8988T (cell line): Measurements from ENCODE around the gene CENPH.
"Not testable (repeated sequence)": the region's sequence is repeated elsewhere in the genome, so short reads cannot be mapped to it uniquely, and the experiment has no call there.

Experiments used
- DNase-seq: peaks from one replicate; pipeline ENCODE4 v3.0.0; 2011

Gene CENPH

DNA sequence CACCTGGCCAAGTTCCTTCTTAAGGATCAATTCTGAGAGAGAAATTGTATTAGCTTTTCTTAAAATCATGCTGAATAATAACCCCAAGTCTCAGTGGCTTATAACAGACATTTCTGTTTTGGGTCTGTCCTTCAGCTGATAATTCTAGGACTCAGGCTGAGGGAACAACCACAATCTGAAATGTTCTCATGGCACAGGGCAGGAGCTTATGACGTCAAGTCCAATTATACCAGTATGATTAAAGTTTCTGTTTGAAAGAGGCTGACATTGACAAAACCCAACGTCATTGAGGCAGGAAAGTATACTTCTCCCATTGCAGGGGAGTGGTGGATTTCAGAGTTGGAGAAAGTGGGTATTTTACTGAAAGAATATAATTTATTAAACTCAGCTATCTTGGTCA, 21.8 kb downstream of the CENPH start:
- DNase-seq: no peak

DNA sequence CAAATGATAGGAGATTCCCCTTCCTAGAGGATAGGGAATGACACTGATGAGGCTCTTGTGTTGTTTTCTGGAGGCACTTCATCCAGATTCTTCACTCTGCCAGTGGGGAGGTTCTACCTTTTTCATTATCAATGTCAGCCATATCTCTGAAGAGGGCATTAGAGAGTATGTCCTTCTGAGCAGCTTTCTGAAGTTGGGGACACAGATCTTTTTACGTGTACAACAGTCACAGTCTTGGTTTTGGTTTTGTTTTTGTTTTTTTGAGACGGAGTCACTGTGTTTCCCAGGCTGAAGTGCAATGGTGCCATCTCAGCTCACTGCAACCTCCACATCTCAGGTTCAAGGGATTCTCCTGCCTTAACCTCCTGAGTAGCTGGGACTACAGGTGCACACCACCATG, 22.6 kb downstream of the CENPH start:
- DNase-seq: no peak

DNA sequence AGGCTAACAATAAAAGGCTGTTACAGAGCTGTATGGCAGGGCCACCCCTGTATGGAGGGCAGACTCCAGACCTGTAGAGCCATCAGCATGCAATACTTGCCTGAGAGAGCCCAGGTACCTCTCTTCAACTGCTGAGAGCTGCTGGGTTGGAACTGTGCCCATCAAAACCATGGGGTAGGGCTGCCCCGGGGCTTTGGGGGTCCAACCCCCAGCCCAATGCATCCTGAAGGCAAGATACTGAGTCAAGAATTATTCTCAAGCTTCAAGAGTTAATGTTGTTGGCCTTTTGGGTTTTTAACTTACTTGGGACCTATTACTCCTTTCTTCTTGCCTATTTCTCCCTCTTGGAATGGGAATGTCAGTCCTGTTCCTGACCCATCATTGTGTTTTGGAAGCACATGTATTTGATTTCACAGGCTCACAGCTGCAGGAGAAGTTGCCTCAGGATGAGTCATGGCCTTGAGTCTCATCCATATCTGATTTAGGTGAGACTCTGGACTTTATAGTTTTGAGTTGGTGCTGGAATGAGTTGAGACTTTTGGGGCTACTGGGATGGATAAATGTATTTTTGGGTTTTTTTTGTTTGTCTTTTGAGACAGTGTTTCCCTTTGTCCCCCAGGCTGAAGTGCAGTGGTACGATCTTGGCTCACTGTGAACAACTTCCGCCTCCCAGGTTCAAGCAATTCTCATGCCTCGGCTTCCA, 24.3 kb downstream of the CENPH start:
- DNase-seq: no peak

DNA sequence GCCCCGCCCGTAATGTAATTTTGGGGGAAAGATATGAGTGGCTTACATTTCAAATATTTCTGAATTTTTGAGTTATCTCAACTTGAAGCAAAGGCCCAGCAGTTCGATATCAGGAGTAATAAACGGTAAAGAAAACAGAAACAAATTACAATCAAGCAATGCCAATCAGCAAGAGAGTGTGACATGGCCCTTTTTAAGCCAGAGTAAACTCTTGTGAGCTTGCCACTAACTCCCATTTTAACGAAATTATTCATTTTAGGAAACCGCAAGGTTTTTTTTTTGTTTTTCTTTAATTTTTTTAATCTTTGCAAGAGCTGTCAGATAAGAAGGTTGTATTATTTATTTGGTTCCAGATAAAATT, 27.7 kb downstream of the CENPH start:
- no peak for DNase-seq

DNA sequence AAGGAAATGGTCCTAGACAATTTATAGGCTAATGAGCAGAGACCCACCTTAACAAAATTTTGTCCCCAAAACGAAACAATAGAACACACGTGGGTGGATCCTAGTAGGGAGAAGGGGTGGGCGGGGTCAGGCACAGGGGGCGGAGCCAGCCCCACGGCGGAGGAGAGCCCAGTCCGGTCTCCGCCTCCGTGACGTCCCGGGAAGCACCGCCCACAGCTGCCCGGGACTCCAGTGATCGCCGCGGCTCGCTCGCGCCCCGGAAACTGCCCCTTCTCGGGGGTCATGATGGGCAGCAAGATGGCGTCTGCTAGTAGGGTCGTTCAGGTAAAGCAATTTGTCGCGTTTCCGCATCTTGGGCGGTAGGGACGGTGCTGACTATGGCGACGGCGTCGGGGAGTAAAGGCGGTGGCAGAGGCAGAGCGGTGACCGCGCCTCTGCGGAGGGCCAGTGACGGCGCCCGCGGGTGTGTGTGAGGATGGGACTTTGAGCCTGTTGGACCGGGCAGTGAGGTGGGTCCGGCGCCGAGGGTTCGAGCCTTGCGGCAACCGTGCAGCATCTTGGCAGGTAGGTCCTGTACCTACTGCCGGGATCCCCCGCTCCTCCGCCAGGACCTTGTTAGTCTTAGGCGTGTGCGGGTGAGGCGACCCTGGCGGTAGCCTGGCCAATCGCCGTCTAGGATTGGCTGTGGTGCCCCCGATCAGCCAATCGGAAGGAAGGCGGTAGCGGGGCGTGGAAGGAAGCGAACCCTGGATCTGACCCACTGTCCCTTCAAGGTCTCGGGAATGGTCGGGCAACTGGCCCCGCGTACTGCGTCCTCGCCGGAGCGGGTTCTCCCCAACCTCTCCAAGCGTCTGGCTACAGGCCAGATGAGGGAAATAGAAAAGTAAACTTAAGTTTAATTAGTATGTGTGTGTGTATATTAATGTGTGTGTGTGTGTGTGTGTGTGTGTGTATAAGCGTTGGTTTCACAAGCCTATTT, 28.5 kb downstream of the CENPH start:
- DNase-seq: peak; percentile 78

DNA sequence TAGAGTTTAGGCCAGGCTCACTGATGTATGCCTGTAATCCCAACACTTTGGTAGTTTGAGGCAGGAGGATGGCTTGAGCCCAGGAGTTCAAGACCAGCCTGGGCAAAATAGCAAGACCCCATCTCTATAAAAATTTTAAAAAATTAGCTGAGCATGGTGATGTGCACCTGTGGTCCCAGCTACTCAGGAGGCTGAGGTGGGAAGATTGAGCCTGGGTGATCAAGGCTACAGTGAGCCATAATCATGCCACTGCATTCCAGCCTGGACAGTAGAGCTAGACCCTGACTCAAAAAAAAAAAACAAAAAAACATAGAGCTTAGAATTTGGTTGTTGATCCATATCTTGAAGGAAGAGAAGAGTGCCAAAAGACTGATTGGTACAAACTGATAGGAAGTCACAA, 30.6 kb downstream of the CENPH start:
- DNase-seq: no peak

DNA sequence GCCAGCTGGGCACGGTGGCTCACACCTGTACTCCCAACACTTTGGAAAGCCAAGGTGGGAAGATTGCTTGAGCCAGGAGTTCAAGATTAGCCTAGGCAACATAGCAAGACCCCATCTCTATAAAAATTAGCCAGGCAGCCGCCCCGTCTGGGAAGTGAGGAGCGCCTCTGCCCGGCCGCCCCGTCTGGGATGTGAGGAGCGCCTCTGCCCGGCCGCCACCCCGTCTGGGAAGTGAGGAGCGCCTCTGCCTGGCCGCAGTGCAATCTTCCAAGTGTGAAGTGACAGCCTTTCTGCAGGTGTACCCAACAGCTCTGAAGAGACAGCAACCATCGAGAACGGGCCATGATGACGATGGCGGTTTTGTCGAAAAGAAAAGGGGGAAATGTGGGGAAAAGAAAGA, 31.0 kb downstream of the CENPH start:
- not testable (repeated sequence) for DNase-seq

DNA sequence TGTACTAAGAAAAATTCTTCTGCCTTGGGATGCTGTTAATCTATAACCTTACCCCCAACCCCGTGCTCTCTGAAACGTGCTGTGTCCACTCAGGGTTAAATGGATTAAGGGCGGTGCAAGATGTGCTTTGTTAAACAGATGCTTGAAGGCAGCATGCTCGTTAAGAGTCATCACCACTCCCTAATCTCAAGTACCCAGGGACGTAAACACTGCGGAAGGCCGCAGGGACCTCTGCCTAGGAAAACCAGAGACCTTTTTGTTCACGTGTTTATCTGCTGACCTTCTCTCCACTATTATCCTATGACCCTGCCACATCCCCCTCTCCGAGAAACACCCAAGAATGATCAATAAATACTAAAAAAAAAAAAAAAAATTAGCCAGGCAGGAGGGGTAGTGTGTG, 31.4 kb downstream of the CENPH start:
- not testable (repeated sequence) for DNase-seq

DNA sequence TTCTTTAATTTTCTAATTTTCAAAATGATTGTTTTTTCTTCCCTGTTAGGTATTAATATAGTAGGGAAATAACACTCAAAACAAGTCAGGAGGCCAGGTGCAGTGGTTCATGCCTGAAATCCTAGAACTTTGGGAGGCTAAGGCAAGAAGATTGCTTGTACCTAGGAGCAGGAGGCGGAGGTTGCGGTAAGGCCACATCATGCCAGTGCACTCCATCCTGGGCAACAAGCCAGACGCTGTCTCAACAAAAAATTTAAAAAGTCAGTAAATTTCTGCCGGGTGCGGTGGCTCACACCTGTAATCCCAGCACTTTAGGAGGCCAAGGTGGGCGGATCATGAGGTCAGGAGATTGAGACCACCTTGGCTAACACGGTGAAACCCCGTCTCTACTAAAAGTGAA, 35.1 kb downstream of the CENPH start:
- DNase-seq: no peak

DNA sequence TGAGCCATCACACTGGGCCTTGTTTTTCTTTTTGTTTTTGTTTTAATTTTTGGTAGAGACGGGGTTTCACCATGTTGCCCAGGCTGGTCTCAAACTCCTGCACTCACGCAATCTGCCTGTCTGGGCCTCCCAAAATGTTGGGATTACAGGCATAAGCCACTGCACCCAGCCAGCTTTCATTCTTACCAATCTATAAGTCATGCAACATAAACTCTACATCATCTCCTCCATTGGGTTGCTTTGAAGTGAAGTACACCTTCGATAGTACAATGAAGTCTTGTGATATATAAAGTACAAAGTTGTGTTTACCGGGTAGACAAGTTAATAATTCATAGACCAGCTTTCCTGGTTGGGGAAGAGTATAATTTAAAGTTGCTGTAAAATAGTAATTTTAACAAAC, 36.5 kb downstream of the CENPH start:
- DNase-seq: no peak

DNA sequence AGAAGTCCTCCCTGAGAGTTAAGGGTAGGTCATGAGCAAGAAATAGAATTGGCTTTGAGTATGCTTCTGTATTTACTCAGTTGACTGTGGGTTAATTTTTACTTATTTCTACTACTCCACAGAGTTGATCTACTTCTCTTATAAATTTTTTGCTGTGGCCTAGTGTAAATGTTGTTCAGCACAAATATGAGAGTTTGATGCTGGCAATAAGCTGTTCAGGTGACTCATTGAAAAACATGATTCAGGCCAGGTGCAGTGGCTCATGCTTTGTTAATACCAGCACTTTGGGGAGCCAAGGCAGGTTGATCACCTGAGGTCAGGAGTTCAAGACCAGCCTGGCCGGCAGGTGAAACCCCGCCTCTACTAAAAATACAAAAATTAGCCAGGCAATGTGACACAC, 40.8 kb downstream of the CENPH start:
- no peak for DNase-seq

DNA sequence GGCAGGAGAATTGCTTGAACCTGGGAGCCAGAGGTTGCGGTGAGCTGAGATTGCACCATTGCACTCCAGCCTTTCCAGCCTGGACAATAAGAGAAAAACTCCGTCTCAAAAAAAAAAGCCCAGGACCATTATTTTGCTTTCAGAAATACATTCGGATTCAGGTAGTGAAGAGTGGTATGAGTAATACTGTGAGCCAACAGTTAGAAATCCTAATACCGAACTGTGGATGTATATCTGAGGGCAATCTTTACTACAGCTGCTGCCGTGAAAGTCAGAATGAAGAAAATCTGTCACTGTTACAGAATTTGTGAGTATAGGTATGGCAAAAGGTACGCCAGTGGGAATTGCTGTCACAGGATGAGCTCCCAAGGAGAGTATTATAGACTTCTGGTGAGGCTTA, 41.9 kb downstream of the CENPH start:
- DNase-seq: no peak

DNA sequence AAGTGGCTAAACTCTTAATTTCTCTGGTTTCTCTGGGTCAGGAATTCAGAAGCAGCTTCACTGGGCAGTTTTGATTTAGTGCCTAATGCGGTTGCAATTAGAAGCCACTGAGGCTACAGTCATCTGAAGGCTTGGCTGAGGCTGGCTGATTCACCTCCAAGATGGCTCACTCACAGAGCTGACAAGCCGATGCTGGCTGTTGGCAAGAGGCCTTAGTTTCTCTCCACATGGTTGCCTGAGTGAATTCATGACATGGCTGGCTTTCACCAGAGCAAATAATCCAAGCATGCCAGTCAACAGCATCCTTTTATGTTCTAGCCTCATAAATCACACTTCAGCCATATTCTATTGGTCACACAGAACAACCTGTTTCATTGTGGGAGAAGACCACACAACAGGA, 42.5 kb downstream of the CENPH start:
- no peak for DNase-seq

DNA sequence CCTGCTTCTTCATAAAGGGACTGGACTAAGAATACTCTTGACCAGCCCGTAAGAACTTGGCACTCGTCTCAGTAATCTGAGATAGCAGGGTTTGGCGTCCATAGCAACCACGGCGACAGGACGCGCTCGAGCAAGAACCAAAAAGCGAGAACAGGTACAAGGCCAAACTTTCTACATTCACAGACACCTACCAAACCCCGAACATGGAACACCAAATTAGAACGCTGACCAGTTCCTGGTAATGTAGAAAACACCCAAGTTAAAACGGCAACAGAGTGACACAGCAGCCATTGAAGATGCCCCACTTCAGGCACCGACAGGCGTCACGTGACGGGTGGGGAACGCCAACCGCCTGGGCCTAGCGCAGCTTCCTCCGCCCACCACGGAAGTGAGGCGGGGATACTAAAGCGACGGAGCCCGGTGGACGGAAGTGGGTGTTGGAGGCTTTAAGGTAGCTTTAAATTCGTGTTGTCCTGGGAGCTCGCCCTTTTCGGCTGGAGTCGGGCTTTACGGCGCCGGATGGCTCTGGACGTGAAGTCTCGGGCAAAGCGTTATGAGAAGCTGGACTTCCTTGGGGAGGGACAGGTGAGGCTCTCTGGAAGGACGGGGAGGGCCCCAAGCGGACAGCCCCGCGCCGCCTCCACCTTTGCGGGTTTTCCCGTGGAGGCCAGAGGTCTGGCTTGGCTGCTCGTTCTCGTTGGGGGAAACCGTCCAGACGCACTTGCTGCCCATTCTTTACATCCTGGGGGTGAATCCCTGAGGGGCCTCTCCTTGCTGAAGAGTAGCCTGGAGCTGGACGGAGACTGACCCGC, 45.3 kb downstream of the CENPH start, which contains the start of gene CDK7:
Gene CDK7 (plus strand): TSS at position 430 of the 812 bp plus-strand sequence. CDS start 90 bp downstream, at position 520.
- DNase-seq: peak; percentile 77

DNA sequence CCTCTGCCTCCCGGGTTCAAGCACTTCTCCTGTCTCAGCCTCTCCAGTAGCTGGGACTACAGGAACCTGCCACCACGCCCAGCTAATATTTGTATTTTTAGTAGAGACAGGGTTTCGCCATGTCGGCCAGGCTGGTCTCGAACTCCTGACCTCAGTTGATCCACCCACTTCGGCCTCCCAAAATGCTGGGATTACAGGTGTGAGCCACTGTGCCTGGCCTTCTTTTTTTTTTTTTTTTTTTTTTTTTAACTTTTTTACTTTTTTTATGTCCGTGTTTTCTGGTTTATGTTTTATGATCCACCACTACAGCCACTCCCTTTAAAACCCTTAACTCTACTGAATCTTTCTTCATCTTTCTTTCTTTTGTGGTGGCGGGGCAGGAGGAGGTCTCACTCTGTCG, 47.4 kb downstream of the CENPH start:
- DNase-seq: not testable (repeated sequence)

DNA sequence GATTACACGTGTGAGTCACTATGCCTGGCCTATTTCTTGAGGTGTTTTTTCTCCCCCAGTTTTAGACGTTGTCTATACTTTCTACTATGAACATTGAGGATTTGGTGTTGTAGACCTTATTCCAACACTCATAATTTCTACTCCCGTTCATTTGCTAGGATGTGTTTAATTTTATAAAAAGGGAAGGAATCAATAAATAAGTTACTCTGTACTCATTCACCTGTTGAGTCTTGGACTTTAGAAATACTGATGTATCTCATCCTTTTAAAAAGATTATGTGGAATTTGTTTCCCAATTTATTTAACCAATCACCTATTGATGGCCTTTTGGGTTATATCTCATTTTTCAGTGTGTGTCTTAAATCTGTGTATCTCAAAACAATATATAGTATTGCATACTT, 48.5 kb downstream of the CENPH start:
- DNase-seq: no peak

DNA sequence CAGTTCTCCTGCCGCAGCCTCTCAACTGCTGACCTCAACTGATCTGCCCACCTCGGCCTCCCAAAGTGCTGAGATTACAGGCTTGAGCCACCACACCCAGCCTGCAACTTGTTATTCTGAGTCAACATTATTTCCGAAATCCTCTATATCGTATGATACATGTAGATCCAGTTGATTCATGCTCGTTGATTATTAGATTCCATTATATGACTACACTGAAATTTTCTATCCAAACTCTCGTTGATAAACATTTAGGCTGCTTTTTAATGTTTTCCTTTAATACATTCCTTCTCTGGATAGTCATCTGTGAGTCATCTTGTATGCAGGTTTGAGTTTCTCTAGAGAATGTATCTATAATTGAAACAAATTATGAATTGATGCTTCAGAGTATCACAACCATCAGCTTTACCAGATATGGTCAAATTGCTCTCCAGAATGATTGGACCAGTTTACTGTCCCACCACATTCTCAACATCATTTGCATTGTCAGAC, 49.4 kb downstream of the CENPH start:
- DNase-seq: no peak

DNA sequence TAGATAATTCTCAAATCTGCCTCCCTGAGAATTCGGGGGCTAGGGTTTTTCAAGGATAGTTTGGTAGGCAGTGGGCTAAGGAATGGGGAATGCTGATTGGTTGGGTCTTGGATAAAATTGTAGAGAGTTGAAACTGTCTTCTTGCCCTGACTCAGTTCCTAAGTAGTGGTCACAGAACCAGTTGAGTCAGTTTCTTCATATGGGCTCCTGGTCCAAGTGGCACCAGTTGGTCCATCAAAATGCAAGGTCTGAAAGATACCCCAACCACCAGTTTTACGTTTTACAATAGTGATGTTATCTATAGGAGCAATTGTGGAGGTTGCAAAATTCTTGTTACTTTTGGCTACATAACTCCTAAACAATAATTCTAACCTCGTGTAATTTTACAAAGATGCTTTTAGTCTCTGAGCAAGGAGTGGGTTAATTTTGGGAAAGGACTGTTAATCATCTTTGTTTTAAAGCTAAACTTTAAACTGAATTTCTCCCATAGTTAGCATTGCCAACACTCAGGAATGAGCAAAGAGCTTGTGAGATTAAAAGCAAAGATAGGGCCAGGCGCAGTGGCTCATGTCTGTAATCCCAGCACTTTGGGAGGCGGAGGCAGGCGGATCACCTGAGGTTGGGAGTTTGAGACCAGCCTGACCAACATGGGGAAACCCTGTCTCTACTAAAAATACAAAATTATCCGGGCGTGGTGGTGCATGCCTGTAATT, 53.0 kb downstream of the CENPH start:
- no peak for DNase-seq

DNA sequence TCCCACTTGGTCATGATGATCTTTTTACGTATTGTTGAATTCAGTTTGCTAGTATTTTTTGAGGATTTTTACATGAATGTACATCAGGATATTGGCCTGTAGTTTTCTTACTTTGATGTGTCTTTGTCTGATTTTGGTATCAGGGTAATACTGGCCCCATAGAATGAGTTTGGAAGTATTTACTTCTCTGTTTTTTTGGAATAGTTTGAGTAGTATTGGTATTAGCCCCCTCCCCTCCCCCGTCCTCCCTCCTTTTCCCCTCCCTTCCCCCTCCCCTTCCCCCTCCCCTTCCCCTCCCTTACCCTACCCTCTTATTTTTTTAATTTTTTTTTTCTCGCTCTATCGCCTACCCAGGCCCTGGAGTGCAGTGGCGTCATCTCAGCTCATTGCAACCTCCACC, 55.6 kb downstream of the CENPH start:
- no peak for DNase-seq

DNA sequence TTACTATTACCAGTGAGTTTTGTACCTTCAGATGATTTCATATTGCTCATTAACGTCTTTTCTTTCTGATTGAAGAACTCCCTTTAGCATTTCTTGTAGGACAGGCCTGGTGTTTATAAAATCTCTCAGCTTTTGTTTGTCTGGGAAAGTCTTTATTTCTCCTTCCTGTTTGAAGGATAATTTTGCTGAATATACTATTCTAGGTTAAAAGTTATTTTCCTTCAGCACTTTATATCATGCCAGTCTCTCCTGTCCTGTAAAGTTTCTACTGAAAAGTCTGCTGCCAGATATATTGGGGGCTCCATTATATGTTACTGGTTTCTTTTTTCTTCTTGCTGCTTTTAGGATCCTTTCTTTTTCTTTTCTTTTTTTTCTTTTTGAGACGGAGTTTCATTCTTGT, 58.6 kb downstream of the CENPH start:
- DNase-seq: no peak

DNA sequence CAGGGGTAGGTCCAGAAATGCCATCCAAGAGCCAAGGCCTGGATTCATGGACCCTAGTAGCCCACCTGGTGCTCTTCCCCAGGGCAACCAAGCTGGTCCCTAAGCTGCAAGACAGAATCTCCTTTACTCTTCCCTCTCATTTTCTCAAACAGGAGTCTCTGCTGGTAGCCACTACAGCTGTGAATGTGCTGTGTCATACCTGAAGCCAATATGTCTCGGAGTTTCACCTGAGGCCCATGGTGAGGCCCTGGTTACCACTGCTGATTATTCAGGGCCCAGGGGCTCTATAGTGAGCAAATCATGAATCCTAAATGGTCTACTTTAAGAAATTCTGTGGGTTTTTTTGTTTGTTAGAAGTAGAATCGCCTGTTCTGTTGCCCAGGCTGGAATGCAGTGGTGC, 61.2 kb downstream of the CENPH start:
- no peak for DNase-seq

DNA sequence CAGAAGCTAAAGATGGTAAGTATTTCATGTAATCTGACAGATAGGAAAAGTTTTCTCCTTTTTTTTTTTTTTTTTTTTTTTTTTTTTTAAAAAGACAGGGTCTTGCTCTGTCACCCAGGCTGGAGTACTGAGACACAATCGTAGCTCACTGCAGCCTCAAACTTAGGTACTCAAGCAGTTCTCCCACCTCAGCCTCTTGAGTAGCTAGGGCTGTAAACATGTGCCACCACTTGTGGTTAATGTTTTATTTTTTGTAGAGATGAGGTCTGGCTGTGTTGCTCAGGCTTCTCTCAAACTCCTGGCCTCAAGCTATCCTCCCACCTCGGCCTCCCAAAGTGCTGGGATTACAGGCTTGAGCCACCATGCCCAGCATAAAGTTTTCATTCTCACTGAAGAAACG, 63.1 kb downstream of the CENPH start:
- DNase-seq: no peak

DNA sequence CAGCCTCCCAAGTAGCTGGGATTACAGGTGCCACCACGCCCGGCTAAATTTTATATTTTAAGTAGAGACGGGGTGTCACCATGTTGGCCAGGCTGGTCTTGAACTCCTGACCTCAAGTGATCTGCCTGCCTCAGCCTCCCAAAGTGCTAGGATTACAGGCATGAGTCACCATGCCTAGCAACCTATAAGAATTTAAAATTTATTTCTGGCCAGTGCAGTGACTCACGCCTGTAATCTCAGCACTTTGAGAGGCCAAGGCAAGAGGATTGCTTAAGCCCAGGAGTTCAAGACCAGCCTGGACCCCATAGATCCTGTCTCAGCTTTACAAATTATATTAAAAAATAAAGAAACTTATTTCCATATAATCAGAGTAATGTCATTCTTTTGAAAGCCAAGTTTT, 66.6 kb downstream of the CENPH start:
- not testable (repeated sequence) for DNase-seq
